Cardiac muscle cell (in vitro differentiated cells and primary cell): ENCODE data around the gene TXLNG. TPM values are rescaled to one million over a fixed set of nuclear protein-coding genes. Genes with fewer than 3 reads are reported as not detected.

Experiments
- DNase-seq, 2 donors: peaks; one replicate each; pipeline versions ENCODE4 v3.0.0 to v3.0.0-alpha.2; 2010 to 2017; ENCODE audit warnings: low read depth in 1 of 2, low spot score in 1 of 2
- H3K27ac ChIP-seq: fragments of 200-600 bp; sonication (generic); 2 replicates; pipeline ENCODE4 v1.5.1; 2016
- H3K27me3 ChIP-seq: fragments of 200-600 bp; sonication (generic); 2 replicates; pipeline ENCODE4 v1.6.0; 2016; ENCODE audit warnings: control low read depth
- H3K36me3 ChIP-seq: fragments of 200-600 bp; sonication (generic); 2 replicates; pipeline ENCODE4 v1.5.1; 2016; ENCODE audit warnings: control low read depth
- H3K4me1 ChIP-seq: fragments of 200-600 bp; sonication (generic); 2 replicates; pipeline ENCODE4 v1.8.1; 2017; ENCODE audit warnings: low read depth, mild to moderate bottlenecking, mixed run types
- H3K4me3 ChIP-seq: fragments of 200-600 bp; sonication (generic); 2 replicates; pipeline ENCODE4 v1.5.1; 2016; ENCODE audit warnings: mild to moderate bottlenecking
- H3K9me3 ChIP-seq: fragments of 200-600 bp; sonication (generic); 2 replicates; pipeline ENCODE4 v1.5.1; 2017; ENCODE audit warnings: low read depth, mild to moderate bottlenecking, control low read depth
- CTCF ChIP-seq: IDR thresholded peaks from 2 replicates; pipeline ENCODE4 v1.5.1; 2012; ENCODE audit warnings: low read depth, mild to moderate bottlenecking, low read length
- polyA plus RNA-seq: library from polyadenylated mRNA; unstranded; fragments of >200 nt; fragmentation: Nextera tagmentation; extraction: Ambion mirVana; gene quantifications from 2 replicates; pipeline ENCODE4 v1.2.1, GENCODE V29; 2016
- total RNA-seq: library from RNA; depleted of rRNA; stranded (reverse); fragments of >200 nt; gene quantifications from 2 replicates; pipeline ENCODE4 v1.2.3, GENCODE V29; 2016

Gene TXLNG
- total and polyA plus RNA-seq, 2 experiments from 2014 or later: 12.4 to 16.8 TPM

GRCh38 chrX:16839219-16839851 is 53.1 kb downstream of the TXLNG start:
- peak overlapping the region; percentile 90 for H3K27ac ChIP-seq

GRCh38 chrX:16839852-16840460 is 53.7 kb downstream of the TXLNG start:
- no peak for TF ChIP-seq CTCF
- Histone ChIP-seq H3K9me3 (no peaks in the 10 kb centered on the region), H3K36me3 (peaks cover 22% of the 10 kb centered on the region), H3K4me1 (peaks cover 27% of the 10 kb centered on the region), H3K4me3 (no peak overlapping the region), H3K27me3 (no peaks in the 10 kb centered on the region), H3K27ac (peak overlapping the region; percentile 90)
- DNase-seq: peak; percentile 17 to 85

More at GRCh38 chrX:16839219-16839851, 53.1 kb downstream of the TXLNG start:
- H3K4me3 ChIP-seq: no peak overlapping the region
- no peaks in the 10 kb centered on the region for H3K27me3 ChIP-seq
- no peak for DNase-seq
- H3K4me1 ChIP-seq: peaks cover 27% of the 10 kb centered on the region
- H3K36me3 ChIP-seq: peaks cover 17% of the 10 kb centered on the region
- no peak for TF ChIP-seq CTCF
- no peaks in the 10 kb centered on the region for H3K9me3 ChIP-seq

GRCh38 chrX:16842684-16843083 is 56.4 kb downstream of the TXLNG start:
- DNase-seq: no peak

GRCh38 chrX:16843208-16843909 is 57.1 kb downstream of the TXLNG start:
- no peak for TF ChIP-seq CTCF
- no peaks in the 10 kb centered on the region for H3K9me3 ChIP-seq
- peaks cover 19% of the 10 kb centered on the region for H3K4me1 ChIP-seq
- no peaks in the 10 kb centered on the region for H3K27me3 ChIP-seq
- H3K36me3 ChIP-seq: peaks cover 54% of the 10 kb centered on the region
- no peak overlapping the region for H3K4me3 ChIP-seq
- DNase-seq: no peak
- peak overlapping the region; percentile 90 for H3K27ac ChIP-seq

More at GRCh38 chrX:16842684-16843083, 56.4 kb downstream of the TXLNG start:
- Histone ChIP-seq H3K4me3 (no peak overlapping the region), H3K27me3 (no peaks in the 10 kb centered on the region), H3K27ac (peak overlapping the region; percentile 90), H3K36me3 (peaks cover 48% of the 10 kb centered on the region), H3K9me3 (no peaks in the 10 kb centered on the region), H3K4me1 (peaks cover 25% of the 10 kb centered on the region)
- no peak for TF ChIP-seq CTCF

- H3K27ac ChIP-seq: peak overlapping the region; percentile 1
- no peaks in the 10 kb centered on the region for H3K4me1 ChIP-seq
- TF ChIP-seq CTCF: no peak
- H3K27me3 ChIP-seq: no peaks in the 10 kb centered on the region
- no peak overlapping the region for H3K4me3 ChIP-seq
- no peaks in the 10 kb centered on the region for H3K9me3 ChIP-seq
- no peak for DNase-seq
- H3K36me3 ChIP-seq: peaks cover 77% of the 10 kb centered on the region
Observed at GRCh38 chrX:16845686-16846085, 59.4 kb downstream of the TXLNG start.
